Panc1 (cell line): ENCODE results near the gene ARL4A. TPM values are rescaled to one million over a fixed set of nuclear protein-coding genes. Genes with fewer than 3 reads are reported as not detected.

ENCODE experiments used
- ATAC-seq: fragments of 200-7000 bp; cut with Tn5 transposase; 2 replicates; pipeline ENCODE4 v1.9.1; 2020; ENCODE audit warnings: mild to moderate bottlenecking, moderate library complexity
- BruUV-seq: library from RNA; stranded (reverse); fragments of 400-500 nt; replicated peaks from 2 replicates; lab custom pipeline; 2021; lab: Mats Ljungman, UMichigan
- CTCF ChIA-PET: fragments of 300-600 bp; sonication (Branson Sonifier 250); formaldehyde crosslinking; loops from one replicate; lab custom pipeline; 2022; ENCODE audit warnings: antibody characterized with exemption; lab: Charles Lee
- POLR2A ChIA-PET: fragments of 300-600 bp; sonication (Branson Sonifier 250); formaldehyde crosslinking; loops from one replicate; lab custom pipeline; 2022; ENCODE audit warnings: antibody characterized with exemption; lab: Charles Lee
- DNase-seq: peaks from one replicate; pipeline ENCODE4 v3.0.0-alpha.2; 2010; ENCODE audit warnings: low read depth, low spot score
- H3K27ac ChIP-seq: 2 replicates; pipeline ENCODE4 v1.5.1; 2011; ENCODE audit warnings: mild to moderate bottlenecking, low read length, inconsistent platforms
- H3K27me3 ChIP-seq: fragments of 200-500 bp; sonication (Bioruptor generic); 2 replicates; pipeline ENCODE4 v1.6.0; 2014; ENCODE audit warnings: low read length, inconsistent platforms; ENCODE audit not compliant: control insufficient read depth, insufficient read depth
- H3K36me3 ChIP-seq: fragments of 200-500 bp; sonication (Bioruptor generic); 2 replicates; pipeline ENCODE4 v1.5.1; 2014; ENCODE audit warnings: inconsistent platforms, mild to moderate bottlenecking, low read length, moderate library complexity; ENCODE audit not compliant: control insufficient read depth, insufficient read depth
- H3K4me1 ChIP-seq: 2 replicates; pipeline ENCODE4 v1.5.1; 2011; ENCODE audit warnings: inconsistent platforms, mild to moderate bottlenecking, low read length, moderate library complexity; ENCODE audit not compliant: control insufficient read depth, insufficient read depth
- H3K4me3 ChIP-seq, 2 experiments: 2 replicates each; pipeline ENCODE4 v1.5.1; 2011 to 2012; ENCODE audit warnings: low read depth in 2 of 2, low read length in 2 of 2, mild to moderate bottlenecking in 2 of 2, inconsistent platforms in 1 of 2, moderate library complexity in 1 of 2
- H3K9me3 ChIP-seq: fragments of 200-500 bp; sonication (Bioruptor generic); 2 replicates; pipeline ENCODE4 v1.5.1; 2014; ENCODE audit warnings: low read depth, mild to moderate bottlenecking, inconsistent platforms, low read length, moderate library complexity; ENCODE audit not compliant: control insufficient read depth, insufficient read depth
- POLR2AphosphoS5 ChIP-seq: IDR thresholded peaks from 2 replicates; pipeline ENCODE4 v1.6.1; 2012; ENCODE audit warnings: mild to moderate bottlenecking, low read depth, low read length, moderate library complexity
- SIN3A ChIP-seq: IDR thresholded peaks from 2 replicates; pipeline ENCODE4 v1.6.1; 2012; ENCODE audit warnings: low read depth, mild to moderate bottlenecking, low read length, moderate library complexity, borderline replicate concordance; ENCODE audit not compliant: insufficient read depth
- TCF7L2 ChIP-seq: IDR thresholded peaks from 2 replicates; pipeline ENCODE4 v1.6.1; 2011; ENCODE audit warnings: mild to moderate bottlenecking, low read depth, low read length, inconsistent platforms
- in situ Hi-C: cut with HindIII; loops from 2 replicates; pipeline ENCODE4 v1.10.0; 2016; ENCODE audit warnings: low sequenced_read_pairs, low pct_unique_long_range_greater_than_20kb
- intact Hi-C: fragments of 100-400 bp; cut with micrococcal nuclease; formaldehyde crosslinking; loops from one replicate; pipeline ENCODE4 v1.10.0; 2022; ENCODE audit not compliant: unreplicated experiment
- total RNA-seq: library from RNA; stranded (reverse); gene quantifications from one replicate; pipeline ENCODE4 v1.2.1, GENCODE V29; 2021; ENCODE audit not compliant: unreplicated experiment
- TF ChIP-seq, protein P1 (sequence below): fragments of 450-650 bp; IDR thresholded peaks from 2 replicates; pipeline ENCODE4 v1.5.1; 2017; ENCODE audit warnings: mild to moderate bottlenecking

ARL4A gene
- total RNA-seq, 1 experiment from 2014 or later = 37.4 TPM

DNA sequence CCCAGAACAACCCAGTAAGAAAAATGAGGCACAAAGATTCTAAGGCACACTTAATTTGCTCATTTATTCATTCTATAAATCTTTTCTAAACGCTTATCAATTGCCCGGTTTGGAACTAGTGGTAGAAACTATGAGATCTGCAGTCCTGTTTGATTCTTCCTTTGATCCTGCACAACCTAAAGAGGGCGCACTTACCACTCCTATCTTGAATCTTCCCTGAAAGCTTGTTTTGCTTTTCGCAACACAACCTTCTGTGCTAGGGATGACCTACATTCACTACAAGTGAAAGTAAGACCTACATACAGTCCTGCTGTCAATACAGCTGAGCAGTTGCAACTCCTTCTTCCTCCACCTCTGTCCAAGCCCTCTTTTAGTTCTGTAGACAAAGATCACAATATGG is 12.6 kb upstream of the ARL4A start:
- H3K4me3 ChIP-seq = no peak overlapping the region
- no peaks in the 10 kb centered on the region for H3K27me3 ChIP-seq
- CTCF ChIA-PET = no interaction called here
- BruUV-seq = no TSS peak
- no peaks in the 10 kb centered on the region for H3K36me3 ChIP-seq
- no peaks in the 10 kb centered on the region for H3K4me1 ChIP-seq
- POLR2A ChIA-PET = no interaction called here
- intact Hi-C loops (no loop called here), in situ Hi-C loops (no loop called here)
- DNase-seq (no peak), ATAC-seq (0 out of 2 replicates have a peak, but pooled peaks have one; percentile 42)
- TF ChIP-seq TCF7L2 (peak; percentile 60; the same call in 1 of the 2 replicates), POLR2AphosphoS5 (no peak)
- TF ChIP-seq, protein P1, sequence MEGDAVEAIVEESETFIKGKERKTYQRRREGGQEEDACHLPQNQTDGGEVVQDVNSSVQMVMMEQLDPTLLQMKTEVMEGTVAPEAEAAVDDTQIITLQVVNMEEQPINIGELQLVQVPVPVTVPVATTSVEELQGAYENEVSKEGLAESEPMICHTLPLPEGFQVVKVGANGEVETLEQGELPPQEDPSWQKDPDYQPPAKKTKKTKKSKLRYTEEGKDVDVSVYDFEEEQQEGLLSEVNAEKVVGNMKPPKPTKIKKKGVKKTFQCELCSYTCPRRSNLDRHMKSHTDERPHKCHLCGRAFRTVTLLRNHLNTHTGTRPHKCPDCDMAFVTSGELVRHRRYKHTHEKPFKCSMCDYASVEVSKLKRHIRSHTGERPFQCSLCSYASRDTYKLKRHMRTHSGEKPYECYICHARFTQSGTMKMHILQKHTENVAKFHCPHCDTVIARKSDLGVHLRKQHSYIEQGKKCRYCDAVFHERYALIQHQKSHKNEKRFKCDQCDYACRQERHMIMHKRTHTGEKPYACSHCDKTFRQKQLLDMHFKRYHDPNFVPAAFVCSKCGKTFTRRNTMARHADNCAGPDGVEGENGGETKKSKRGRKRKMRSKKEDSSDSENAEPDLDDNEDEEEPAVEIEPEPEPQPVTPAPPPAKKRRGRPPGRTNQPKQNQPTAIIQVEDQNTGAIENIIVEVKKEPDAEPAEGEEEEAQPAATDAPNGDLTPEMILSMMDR = peak; percentile 61
- H3K27ac ChIP-seq = no peak overlapping the region
- no peaks in the 10 kb centered on the region for H3K9me3 ChIP-seq

DNA sequence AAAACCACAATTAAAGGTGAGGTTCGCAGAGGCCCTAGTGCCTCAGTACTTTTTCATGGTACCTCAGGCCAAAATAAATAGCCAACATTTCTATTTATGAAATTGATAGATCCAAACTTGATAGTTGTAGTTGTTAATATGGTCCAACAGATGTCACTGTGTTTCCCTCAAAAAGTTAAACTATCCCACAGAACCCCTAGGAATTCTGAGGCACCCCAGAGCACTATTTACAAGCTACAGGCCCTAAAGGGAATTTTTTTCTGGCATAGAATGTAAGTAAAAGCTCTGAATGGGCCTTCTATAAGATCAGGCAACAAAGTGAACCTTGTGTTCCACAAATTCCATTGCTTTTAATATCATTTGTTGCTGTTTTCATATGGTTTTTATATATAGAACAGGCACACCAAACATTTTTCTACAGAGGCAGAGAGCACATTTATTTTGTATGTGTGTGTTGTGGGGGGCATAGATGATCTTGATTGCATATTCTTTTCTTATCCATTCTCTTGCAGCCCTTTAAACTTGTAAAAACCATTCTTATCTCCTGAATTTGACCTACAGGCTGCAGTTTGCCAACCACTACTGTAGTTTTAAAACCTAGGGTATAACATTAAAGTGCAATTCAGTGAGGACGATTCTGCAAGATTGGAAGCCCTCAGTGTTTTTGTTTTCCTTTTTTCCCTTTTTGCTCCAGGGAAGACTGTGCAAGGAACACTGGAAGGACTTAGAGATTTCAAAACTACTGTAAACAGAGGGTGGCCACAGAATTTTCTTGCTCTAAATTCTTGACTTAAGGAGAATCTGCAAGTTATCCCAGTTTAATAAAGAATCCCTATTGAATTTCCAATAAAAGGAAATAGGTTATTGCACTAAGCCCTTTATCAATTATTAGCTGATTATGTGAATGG is 3.5 kb upstream of the ARL4A start:
- TF ChIP-seq POLR2AphosphoS5 (no peak), TCF7L2 (no peak), SIN3A (no peak)
- TF ChIP-seq, protein P1 = peak; percentile 57; the same call in 1 of the 2 replicates
- no peak overlapping the region for H3K4me3 ChIP-seq
- peaks cover 13% of the 10 kb centered on the region for H3K4me1 ChIP-seq
- H3K27me3 ChIP-seq = no peaks in the 10 kb centered on the region
- ChIA-PET CTCF (no interaction called here), POLR2A (no interaction called here)
- intact Hi-C loops = loop anchor here (2.0 to 10.0 kb wide), 2 partner anchors 45 to 431 kb away; no protein-coding TSS in a partner anchor
- no peaks in the 10 kb centered on the region for H3K9me3 ChIP-seq
- no TSS peak for BruUV-seq
- in situ Hi-C loops = no loop called here
- ATAC-seq (no peak), DNase-seq (no peak)
- H3K27ac ChIP-seq = no peak overlapping the region
- H3K36me3 ChIP-seq = peaks cover 5% of the 10 kb centered on the region; the same call in 1 of the 2 replicates

DNA sequence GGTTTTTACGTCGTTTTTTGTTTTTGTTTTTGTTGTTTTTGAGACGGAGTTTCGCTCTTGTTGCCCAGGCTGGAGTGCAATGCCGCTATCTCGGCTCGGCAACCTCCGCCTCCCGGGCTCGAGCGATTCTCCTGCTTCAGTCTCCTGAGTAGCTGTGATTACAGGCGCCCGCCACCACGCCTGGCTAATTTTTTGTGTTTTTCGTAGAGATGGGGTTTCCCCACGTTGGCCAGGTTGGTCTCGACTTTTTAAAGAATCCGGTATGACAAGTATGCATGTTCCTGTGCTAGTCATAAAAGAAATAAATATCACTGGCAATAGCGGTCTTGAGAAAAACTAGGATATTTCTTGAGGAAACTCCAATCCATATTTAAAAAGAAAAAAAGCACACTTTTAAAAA is 2.7 kb upstream of the ARL4A start:
- ATAC-seq (no peak), DNase-seq (no peak)
- no peaks in the 10 kb centered on the region for H3K27me3 ChIP-seq
- H3K4me3 ChIP-seq = no peak overlapping the region
- no peak overlapping the region; the same call in 1 of the 2 replicates for H3K27ac ChIP-seq
- ChIA-PET POLR2A (no interaction called here), CTCF (interaction anchor here (0.7 kb wide), 1 partner anchor 460 kb away, joined by 8 read pairs; no protein-coding TSS in a partner anchor)
- in situ Hi-C loops (no loop called here), intact Hi-C loops (loop anchor here (1.0 to 10.0 kb wide), 3 partner anchors 46 to 579 kb away; no protein-coding TSS in a partner anchor)
- peaks cover 7% of the 10 kb centered on the region for H3K36me3 ChIP-seq
- no peaks in the 10 kb centered on the region for H3K9me3 ChIP-seq
- TF ChIP-seq, protein P1 = no peak
- no peak for TF ChIP-seq SIN3A
- no TSS peak for BruUV-seq
- peaks cover 21% of the 10 kb centered on the region for H3K4me1 ChIP-seq
